OCI-LY7 (cell line): ENCODE results near the gene SLX4IP.

ENCODE experiments used
- EZH2phosphoT487 ChIP-seq: fragments of 200-600 bp; sonication (generic); IDR thresholded peaks from 2 replicates; pipeline ENCODE4 v1.6.1; 2018; ENCODE audit warnings: low read depth, borderline replicate concordance, mild to moderate bottlenecking, mixed run types, antibody characterized with exemption, low read length, moderate library complexity, mixed read lengths
- TF ChIP-seq, protein P1 (sequence below): fragments of 200-600 bp; sonication (generic); conservative IDR thresholded peaks from 2 replicates; pipeline ENCODE4 v1.5.1; 2014; ENCODE audit warnings: mild to moderate bottlenecking, antibody characterized with exemption, low read length, moderate library complexity, mixed read lengths

DNA sequence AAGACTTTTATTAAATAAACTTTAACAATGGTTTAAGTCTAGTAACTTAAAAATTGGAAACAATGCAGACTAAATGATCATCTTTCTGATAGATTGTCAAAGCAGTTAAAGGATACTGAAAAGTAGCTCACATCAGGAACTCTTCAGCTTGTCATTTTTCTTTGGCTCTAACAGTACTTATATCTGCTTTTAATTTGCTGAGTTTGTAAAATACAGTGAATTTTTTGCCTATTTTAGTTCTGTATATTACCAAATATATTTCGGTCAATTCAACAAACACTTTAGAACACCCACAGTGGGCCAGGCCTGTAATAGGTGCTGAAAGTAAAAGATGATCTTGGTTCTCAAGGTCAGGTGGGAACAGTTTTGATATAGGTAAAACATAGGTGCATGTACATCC is 23.4 kb upstream of the SLX4IP start:
- TF ChIP-seq, protein P1, sequence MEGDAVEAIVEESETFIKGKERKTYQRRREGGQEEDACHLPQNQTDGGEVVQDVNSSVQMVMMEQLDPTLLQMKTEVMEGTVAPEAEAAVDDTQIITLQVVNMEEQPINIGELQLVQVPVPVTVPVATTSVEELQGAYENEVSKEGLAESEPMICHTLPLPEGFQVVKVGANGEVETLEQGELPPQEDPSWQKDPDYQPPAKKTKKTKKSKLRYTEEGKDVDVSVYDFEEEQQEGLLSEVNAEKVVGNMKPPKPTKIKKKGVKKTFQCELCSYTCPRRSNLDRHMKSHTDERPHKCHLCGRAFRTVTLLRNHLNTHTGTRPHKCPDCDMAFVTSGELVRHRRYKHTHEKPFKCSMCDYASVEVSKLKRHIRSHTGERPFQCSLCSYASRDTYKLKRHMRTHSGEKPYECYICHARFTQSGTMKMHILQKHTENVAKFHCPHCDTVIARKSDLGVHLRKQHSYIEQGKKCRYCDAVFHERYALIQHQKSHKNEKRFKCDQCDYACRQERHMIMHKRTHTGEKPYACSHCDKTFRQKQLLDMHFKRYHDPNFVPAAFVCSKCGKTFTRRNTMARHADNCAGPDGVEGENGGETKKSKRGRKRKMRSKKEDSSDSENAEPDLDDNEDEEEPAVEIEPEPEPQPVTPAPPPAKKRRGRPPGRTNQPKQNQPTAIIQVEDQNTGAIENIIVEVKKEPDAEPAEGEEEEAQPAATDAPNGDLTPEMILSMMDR = no peak
- no peak for TF ChIP-seq EZH2phosphoT487
